Placental epithelial cell (primary cell): ENCODE results near the gene BECN2. TPM values are rescaled to one million over a fixed set of nuclear protein-coding genes. Genes with fewer than 3 reads are reported as not detected.

Source experiments
- total RNA-seq: library from RNA; depleted of rRNA; stranded (reverse); fragments of >200 nt; gene quantifications from 2 replicates; pipeline ENCODE4 v1.2.3, GENCODE V29; 2012

Gene BECN2, protein sequence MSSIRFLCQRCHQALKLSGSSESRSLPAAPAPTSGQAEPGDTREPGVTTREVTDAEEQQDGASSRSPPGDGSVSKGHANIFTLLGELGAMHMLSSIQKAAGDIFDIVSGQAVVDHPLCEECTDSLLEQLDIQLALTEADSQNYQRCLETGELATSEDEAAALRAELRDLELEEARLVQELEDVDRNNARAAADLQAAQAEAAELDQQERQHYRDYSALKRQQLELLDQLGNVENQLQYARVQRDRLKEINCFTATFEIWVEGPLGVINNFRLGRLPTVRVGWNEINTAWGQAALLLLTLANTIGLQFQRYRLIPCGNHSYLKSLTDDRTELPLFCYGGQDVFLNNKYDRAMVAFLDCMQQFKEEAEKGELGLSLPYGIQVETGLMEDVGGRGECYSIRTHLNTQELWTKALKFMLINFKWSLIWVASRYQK
- not detected in 2 replicates for total RNA-seq

DNA sequence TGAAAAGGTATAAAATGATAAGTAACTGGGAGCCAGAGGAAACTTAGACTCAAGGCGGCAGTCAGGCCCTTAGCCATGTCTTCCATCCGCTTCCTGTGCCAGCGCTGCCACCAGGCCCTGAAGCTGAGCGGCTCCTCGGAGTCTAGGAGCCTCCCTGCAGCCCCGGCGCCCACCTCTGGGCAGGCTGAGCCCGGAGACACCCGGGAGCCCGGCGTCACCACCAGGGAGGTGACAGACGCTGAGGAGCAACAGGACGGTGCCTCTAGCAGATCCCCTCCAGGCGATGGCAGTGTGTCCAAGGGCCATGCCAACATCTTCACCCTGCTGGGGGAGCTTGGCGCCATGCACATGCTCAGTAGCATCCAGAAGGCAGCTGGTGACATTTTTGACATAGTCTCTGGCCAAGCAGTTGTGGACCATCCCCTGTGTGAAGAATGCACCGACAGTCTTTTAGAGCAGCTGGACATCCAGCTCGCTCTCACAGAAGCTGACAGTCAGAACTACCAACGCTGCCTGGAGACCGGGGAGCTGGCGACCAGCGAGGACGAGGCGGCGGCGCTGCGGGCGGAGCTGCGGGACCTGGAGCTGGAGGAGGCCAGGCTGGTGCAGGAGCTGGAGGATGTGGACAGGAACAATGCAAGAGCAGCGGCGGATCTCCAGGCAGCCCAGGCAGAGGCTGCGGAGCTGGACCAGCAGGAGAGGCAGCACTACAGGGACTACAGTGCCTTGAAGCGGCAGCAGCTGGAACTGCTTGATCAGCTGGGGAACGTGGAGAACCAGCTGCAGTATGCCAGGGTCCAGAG lies at the start of gene BECN2:
Gene BECN2, plus strand, starts transcription at position 76 of the 803 bp plus-strand sequence. Its CDS starts 0 bp downstream, at position 76.

DNA sequence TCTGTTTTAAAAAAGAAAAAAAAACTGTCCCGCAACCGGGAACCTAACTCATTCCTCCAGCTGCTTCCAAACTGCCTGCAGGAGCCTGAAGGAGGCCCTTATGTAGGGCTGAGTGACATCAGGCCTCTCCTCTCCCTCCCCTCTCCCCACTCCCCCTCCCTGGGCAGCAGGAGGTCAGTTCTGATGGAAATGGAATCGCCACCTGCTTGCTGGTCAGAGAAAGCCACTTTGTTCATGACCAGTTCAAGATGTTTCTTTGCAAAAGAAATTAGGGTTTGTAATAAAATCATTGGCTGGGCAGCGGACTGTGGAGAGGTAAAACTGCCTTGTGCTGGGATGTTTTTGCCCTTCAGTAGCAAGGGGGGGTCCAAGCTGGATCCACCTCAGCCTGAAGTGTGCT lies 41.5 kb downstream of the BECN2 start, which contains the start of gene MAP1LC3C:
Gene MAP1LC3C, minus strand, starts transcription at position 73 of the 400 bp plus-strand sequence. CDS start 90 bp downstream, outside the sequence.

Other genes starting within 250 kb of the BECN2 start
- gene EXO1, start 109.6 kb upstream of the BECN2 start, total RNA-seq = 11.4 and 11.9 TPM in 2 replicates
- 0.22 TPM in 1 of 2 replicates, not detected in the other for gene MAP1LC3C, start 41.3 kb downstream of the BECN2 start, total RNA-seq